Endodermal cell (in vitro differentiated cells): ENCODE data around the gene LSP1. TPM values are rescaled to one million over a fixed set of nuclear protein-coding genes. Genes with fewer than 3 reads are reported as not detected.
"Not testable (repeated sequence)": the region's sequence is repeated elsewhere in the genome, so short reads cannot be mapped to it uniquely, and the experiment has no call there.

ENCODE experiments used
- DNase-seq: peaks from one replicate; pipeline ENCODE4 v3.0.0-alpha.2; 2017
- H3K27ac ChIP-seq: 2 replicates; pipeline ENCODE4 v1.5.1; 2013; ENCODE audit warnings: mild to moderate bottlenecking, low read depth, low read length, moderate library complexity
- H3K27me3 ChIP-seq: 2 replicates; pipeline ENCODE4 v1.6.1; 2013; ENCODE audit warnings: mild to moderate bottlenecking, low read length, moderate library complexity; ENCODE audit not compliant: insufficient read depth, control insufficient read depth, poor library complexity, severe bottlenecking
- H3K36me3 ChIP-seq: 2 replicates; pipeline ENCODE4 v1.7.0; 2013; ENCODE audit warnings: mild to moderate bottlenecking, low read length, moderate library complexity; ENCODE audit not compliant: control insufficient read depth, insufficient read depth
- H3K4me1 ChIP-seq: one replicate; pipeline ENCODE4 v1.7.0; 2013; ENCODE audit warnings: low read length; ENCODE audit not compliant: control insufficient read depth, insufficient read depth
- H3K4me3 ChIP-seq: 2 replicates; pipeline ENCODE4 v1.5.1; 2013; ENCODE audit warnings: mild to moderate bottlenecking, low read length, moderate library complexity
- H3K9ac ChIP-seq: 2 replicates; pipeline ENCODE4 v1.6.1; 2013; ENCODE audit warnings: mild to moderate bottlenecking, low read length, moderate library complexity; ENCODE audit not compliant: poor library complexity, severe bottlenecking; ENCODE audit errors: extremely low read depth
- H3K9me3 ChIP-seq: 2 replicates; pipeline ENCODE4 v1.6.1; 2013; ENCODE audit warnings: mild to moderate bottlenecking, low read length, moderate library complexity; ENCODE audit not compliant: control insufficient read depth
- H3K27ac Mint-ChIP-seq: 2 replicates; pipeline ENCODE4 v1.8.0; 2020; ENCODE audit warnings: mixed read lengths
- H3K27me3 Mint-ChIP-seq: 2 replicates; pipeline ENCODE4 v1.8.0; 2021; ENCODE audit warnings: mild to moderate bottlenecking, mixed read lengths; ENCODE audit not compliant: insufficient read depth
- H3K36me3 Mint-ChIP-seq: 2 replicates; pipeline ENCODE4 v1.8.0; 2020; ENCODE audit warnings: low read depth, mixed read lengths
- H3K4me1 Mint-ChIP-seq: 2 replicates; pipeline ENCODE4 v1.8.0; 2020; ENCODE audit warnings: mixed read lengths
- H3K4me3 Mint-ChIP-seq: 2 replicates; pipeline ENCODE4 v1.8.0; 2020; ENCODE audit warnings: mild to moderate bottlenecking, moderate library complexity, mixed read lengths
- H3K9me3 Mint-ChIP-seq: 2 replicates; pipeline ENCODE4 v1.8.0; 2020; ENCODE audit warnings: mild to moderate bottlenecking, mixed read lengths
- WGBS, 2 experiments: methylation state at CpG; one replicate each; pipeline versions ENCODE4 v1.1.5 to v1.1.7; 2013; ENCODE audit warnings: missing lambda C conversion rate in 2 of 2, mixed read lengths in 1 of 2; ENCODE audit not compliant: insufficient coverage in 1 of 2, insufficient read length in 1 of 2; 5-methylcytosine and 5-hydroxymethylcytosine counted together
- total RNA-seq, 2 donors: library from RNA; stranded (reverse); fragmentation: NEBNext Ultra II Directional in 1 of 2; extraction: Animal tissue kit (Norgen Biotek cat#: 25700) in 1 of 2; gene quantifications; 2 replicates in 1 of 2; 3 replicates in 1 of 2; pipeline ENCODE4 v1.2.1, GENCODE V29; 2021
- TF ChIP-seq, protein P1 (sequence below): fragments of 200-600 bp; sonication (generic); conservative IDR thresholded peaks from 2 replicates; pipeline ENCODE4 v1.5.0; 2021; ENCODE audit warnings: antibody characterized with exemption, mild to moderate bottlenecking

LSP1 gene
- total RNA-seq, 2 donors from 2014 or later = not detected

DNA sequence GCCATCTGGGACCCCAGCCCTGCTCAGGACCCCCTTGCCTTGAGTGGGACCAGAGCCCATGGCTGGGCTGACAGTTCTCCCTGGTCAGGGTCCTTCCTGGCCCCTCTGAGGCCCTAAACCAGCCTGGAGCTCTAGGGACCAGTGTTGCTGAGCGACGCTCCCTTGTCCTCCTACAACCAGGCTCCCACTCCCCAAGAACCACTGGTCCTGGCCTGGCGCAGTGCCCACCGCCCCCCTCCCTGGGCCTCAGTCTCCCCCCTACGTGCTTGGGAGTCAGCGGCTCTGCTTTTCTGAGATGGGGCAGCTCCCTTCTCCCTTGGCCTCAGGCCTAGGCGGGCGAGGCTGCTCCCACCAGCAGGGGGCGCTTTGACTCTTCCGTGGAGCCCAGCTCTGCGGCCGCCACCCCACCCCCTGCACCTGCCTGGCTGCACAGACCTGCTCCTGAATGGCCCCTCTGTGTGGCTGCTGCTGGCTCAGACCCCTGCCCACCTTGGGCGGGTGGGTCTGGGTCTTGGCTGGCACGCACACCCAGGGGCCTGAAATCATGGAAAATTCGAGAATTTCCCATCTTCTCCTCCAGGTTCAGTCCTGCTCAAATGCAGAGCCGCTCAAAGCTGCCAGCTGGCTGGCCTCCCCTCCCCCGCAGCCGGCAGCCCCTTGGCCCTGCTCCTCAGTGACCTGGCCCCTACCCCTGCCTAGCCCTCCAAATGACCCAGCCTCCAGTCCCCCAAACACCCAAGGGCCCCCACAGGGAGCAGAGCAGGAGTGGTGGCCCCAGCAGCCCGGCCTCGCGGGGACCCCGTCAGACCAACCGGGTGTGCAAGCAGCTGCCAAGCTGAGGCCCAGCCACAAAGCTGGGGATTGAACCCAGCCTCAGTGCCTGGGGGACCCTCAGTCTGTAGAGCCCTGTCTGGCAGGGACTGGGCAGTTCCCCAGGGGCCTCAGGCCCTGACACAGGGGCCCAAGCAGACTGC is 29.7 kb downstream of the LSP1 start:
- Histone ChIP-seq H3K9me3 (no peaks in the 10 kb centered on the region), H3K27me3 (peaks cover 13% of the 10 kb centered on the region), H3K36me3 (no peaks in the 10 kb centered on the region), H3K27ac (no peak overlapping the region), H3K4me3 (no peak overlapping the region), H3K9ac (no peak overlapping the region), H3K4me1 (no peaks in the 10 kb centered on the region)
- no peak overlapping the region for H3K4me3 Mint-ChIP-seq
- no peaks in the 10 kb centered on the region for H3K36me3 Mint-ChIP-seq
- H3K9me3 Mint-ChIP-seq = no peaks in the 10 kb centered on the region
- TF ChIP-seq, protein P1, sequence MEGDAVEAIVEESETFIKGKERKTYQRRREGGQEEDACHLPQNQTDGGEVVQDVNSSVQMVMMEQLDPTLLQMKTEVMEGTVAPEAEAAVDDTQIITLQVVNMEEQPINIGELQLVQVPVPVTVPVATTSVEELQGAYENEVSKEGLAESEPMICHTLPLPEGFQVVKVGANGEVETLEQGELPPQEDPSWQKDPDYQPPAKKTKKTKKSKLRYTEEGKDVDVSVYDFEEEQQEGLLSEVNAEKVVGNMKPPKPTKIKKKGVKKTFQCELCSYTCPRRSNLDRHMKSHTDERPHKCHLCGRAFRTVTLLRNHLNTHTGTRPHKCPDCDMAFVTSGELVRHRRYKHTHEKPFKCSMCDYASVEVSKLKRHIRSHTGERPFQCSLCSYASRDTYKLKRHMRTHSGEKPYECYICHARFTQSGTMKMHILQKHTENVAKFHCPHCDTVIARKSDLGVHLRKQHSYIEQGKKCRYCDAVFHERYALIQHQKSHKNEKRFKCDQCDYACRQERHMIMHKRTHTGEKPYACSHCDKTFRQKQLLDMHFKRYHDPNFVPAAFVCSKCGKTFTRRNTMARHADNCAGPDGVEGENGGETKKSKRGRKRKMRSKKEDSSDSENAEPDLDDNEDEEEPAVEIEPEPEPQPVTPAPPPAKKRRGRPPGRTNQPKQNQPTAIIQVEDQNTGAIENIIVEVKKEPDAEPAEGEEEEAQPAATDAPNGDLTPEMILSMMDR = peak; percentile 96
- WGBS, 2 experiments = 43 to 66% methylated on average over 7 to 23 of the region's 23 CpGs
- no peaks in the 10 kb centered on the region for H3K27me3 Mint-ChIP-seq
- H3K4me1 Mint-ChIP-seq = no peaks in the 10 kb centered on the region
- DNase-seq = peak; percentile 96
- no peak overlapping the region for H3K27ac Mint-ChIP-seq

DNA sequence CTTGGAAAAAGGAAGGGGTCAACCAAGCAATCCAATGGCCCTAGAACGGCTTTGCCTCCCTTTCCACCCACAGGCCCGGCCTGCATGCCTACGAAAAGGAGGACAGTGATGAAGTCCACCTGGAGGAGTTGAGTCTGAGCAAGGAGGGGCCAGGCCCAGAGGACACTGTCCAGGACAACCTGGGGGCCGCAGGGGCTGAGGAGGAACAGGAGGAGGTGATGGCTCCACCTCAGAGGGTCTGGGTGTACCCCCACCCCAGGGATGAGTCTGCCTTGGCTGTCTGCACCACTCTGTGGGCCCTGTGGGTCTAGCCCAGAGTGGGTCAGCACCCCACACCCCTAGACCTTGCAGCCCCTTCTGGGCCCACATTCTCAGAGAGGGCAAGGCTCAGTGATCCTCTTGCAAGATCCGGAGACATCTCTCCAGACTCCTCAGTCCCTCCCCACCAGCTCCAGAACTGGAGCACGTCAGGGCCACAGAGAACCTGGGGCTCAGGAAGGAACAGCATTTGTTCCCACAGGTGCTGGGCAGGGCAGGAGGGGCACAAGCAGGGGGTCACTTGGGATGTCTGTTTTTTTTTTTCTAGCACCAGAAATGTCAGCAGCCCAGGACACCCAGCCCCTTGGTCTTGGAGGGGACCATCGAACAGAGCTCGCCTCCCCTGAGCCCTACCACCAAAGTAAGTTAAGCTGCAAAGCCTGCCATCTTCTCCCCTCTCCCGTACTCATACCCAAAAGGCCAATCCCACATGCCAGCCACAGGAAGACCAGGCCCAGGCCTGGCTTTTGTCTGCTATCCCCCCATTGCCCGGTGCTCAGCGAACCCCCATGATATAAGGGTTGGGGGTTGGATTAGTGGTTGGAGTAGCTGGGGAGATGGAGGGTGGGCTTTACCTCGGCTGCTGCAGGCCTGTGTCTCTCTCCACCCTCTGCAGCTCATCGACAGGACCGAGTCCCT is 30.7 kb downstream of the LSP1 start:
- H3K36me3 Mint-ChIP-seq = no peaks in the 10 kb centered on the region
- H3K27ac ChIP-seq = no peak overlapping the region
- H3K9me3 ChIP-seq = no peaks in the 10 kb centered on the region
- no peak overlapping the region for H3K9ac ChIP-seq
- no peak for DNase-seq
- H3K4me1 ChIP-seq = no peaks in the 10 kb centered on the region
- H3K27me3 Mint-ChIP-seq = no peaks in the 10 kb centered on the region
- no peak overlapping the region for H3K4me3 ChIP-seq
- H3K4me3 Mint-ChIP-seq = no peak overlapping the region
- 90% methylated on average over 4 to 14 of the region's 14 CpGs for WGBS, 2 experiments
- no peak overlapping the region for H3K27ac Mint-ChIP-seq
- peaks cover 13% of the 10 kb centered on the region for H3K27me3 ChIP-seq
- H3K4me1 Mint-ChIP-seq = no peaks in the 10 kb centered on the region
- TF ChIP-seq, protein P1 = no peak
- H3K9me3 Mint-ChIP-seq = no peaks in the 10 kb centered on the region
- no peaks in the 10 kb centered on the region for H3K36me3 ChIP-seq

DNA sequence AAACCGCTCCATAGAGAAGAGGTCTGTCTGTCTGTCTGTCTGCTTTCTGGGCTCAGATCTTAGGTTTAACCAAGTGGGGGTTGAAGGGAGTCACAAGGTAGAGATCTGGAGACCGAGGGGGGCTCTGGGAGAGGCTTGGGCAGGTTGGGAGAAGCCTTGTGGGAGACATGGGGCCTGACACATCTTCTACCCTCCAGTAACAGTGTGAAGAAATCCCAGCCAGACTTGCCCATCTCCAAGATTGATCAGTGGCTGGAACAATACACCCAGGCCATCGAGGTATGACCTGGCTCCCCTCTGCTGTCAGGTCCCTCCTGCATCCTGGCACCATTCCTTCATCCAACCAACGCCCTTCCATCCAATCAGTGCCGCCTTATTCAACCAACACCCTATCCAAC is 31.4 kb downstream of the LSP1 start:
- no peak overlapping the region for H3K4me3 ChIP-seq
- H3K9ac ChIP-seq = no peak overlapping the region
- DNase-seq = no peak
- TF ChIP-seq, protein P1 = no peak
- Mint-ChIP-seq H3K4me1 (no peaks in the 10 kb centered on the region), H3K27me3 (no peaks in the 10 kb centered on the region), H3K9me3 (no peaks in the 10 kb centered on the region), H3K27ac (no peak overlapping the region), H3K36me3 (no peaks in the 10 kb centered on the region), H3K4me3 (no peak overlapping the region)
- WGBS, 2 experiments = 83 to 90% methylated on average over 3 to 5 of the region's 5 CpGs
- peaks cover 13% of the 10 kb centered on the region for H3K27me3 ChIP-seq
- H3K4me1 ChIP-seq = no peaks in the 10 kb centered on the region
- H3K36me3 ChIP-seq = no peaks in the 10 kb centered on the region
- H3K27ac ChIP-seq = no peak overlapping the region
- H3K9me3 ChIP-seq = no peaks in the 10 kb centered on the region

DNA sequence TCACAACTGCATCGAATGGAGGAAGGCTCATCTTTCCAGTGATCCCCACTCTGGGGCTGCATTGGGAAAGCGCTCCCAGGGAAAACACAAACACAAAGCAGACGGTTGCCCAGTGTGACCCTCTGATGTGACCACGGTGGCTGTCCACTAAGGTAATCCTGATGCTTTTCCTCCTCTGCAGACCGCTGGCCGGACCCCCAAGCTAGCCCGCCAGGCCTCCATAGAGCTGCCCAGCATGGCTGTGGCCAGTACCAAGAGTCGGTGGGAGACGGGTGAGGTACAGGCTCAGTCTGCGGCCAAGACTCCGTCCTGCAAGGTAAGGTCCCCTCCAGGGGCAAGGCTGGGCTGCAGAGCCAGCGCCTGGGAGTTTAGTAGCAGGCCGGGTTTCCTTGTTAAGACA is 33.7 kb downstream of the LSP1 start:
- not testable (repeated sequence) for H3K4me1 Mint-ChIP-seq, H3K27me3 Mint-ChIP-seq, H3K36me3 ChIP-seq, H3K4me3 Mint-ChIP-seq, H3K36me3 Mint-ChIP-seq, H3K4me3 ChIP-seq, H3K9me3 Mint-ChIP-seq, H3K27ac Mint-ChIP-seq, H3K9ac ChIP-seq, H3K9me3 ChIP-seq, DNase-seq, H3K4me1 ChIP-seq, H3K27ac ChIP-seq
- H3K27me3 ChIP-seq = peaks cover 13% of the 10 kb centered on the region
- WGBS, 2 experiments = 86 to 89% methylated on average over 7 to 13 of the region's 13 CpGs
